ENCODE measurements around the gene CORO2A.

DNA sequence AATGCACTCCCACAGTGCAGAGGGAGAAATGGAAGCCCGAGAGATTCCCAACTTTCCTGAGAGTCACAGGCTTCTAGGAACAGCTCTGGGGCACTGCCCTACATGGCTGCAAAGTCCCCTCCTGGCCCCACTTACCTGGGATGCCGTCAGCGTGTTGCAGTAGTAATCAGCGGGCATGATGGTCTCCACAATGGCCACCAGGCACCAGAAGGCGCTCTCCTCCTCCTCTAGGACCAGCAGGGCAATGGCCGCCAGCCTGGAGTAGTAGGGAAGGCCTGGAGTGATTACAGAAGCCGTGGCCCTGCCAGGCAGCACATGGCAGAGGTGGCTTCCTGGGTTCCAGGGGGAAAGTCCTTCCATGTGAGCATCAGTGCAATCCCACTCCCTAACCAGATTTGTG lies 10.7 kb upstream of the CORO2A start:
- TF ChIP-seq, protein P1, sequence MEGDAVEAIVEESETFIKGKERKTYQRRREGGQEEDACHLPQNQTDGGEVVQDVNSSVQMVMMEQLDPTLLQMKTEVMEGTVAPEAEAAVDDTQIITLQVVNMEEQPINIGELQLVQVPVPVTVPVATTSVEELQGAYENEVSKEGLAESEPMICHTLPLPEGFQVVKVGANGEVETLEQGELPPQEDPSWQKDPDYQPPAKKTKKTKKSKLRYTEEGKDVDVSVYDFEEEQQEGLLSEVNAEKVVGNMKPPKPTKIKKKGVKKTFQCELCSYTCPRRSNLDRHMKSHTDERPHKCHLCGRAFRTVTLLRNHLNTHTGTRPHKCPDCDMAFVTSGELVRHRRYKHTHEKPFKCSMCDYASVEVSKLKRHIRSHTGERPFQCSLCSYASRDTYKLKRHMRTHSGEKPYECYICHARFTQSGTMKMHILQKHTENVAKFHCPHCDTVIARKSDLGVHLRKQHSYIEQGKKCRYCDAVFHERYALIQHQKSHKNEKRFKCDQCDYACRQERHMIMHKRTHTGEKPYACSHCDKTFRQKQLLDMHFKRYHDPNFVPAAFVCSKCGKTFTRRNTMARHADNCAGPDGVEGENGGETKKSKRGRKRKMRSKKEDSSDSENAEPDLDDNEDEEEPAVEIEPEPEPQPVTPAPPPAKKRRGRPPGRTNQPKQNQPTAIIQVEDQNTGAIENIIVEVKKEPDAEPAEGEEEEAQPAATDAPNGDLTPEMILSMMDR (IDR thresholded peaks at IDR 0.05; ENCODE audit: control extremely low read depth in 1 of 3, insufficient read depth in 1 of 3, low read depth in 1 of 3, low read length in 3 of 3): peak in 2 of 3 experiments; percentile 2 to 10; a peak in 2 of 4 replicates
- no peak for TF ChIP-seq CEBPB (IDR thresholded peaks at IDR 0.05; ENCODE audit: low read depth, low read length)
- no peak for TF ChIP-seq GABPA (IDR thresholded peaks at IDR 0.05; ENCODE audit: borderline replicate concordance, insufficient read depth, low read length)
- no peak for TF ChIP-seq TEAD4 (IDR thresholded peaks at IDR 0.05; ENCODE audit: low read depth, low read length)
- no peak for TF ChIP-seq EP300 (IDR thresholded peaks at IDR 0.05; ENCODE audit: borderline replicate concordance in 1 of 2, low read depth in 2 of 2, low read length in 2 of 2)
- no peak for TF ChIP-seq TAF1 (IDR thresholded peaks at IDR 0.05; ENCODE audit: low read depth, low read length)
- no peak for TF ChIP-seq POLR2A (IDR thresholded peaks at IDR 0.05; ENCODE audit: control extremely low read depth in 1 of 2, low read depth in 2 of 2, low read length in 2 of 2)
